Kidney epithelial cell (primary cell): ENCODE data around the gene MYBPC1. TPM values are rescaled to one million over a fixed set of nuclear protein-coding genes. Genes with fewer than 3 reads are reported as not detected.

Experiments used
- DNase-seq: peaks from one replicate; pipeline ENCODE4 v3.0.0-alpha.2; 2010; ENCODE audit warnings: low read depth
- H3K27me3 ChIP-seq: 2 replicates; pipeline ENCODE4 v1.6.0; 2011; ENCODE audit warnings: low read length; ENCODE audit not compliant: control insufficient read depth, insufficient read depth
- H3K36me3 ChIP-seq: 2 replicates; pipeline ENCODE4 v1.5.1; 2011; ENCODE audit warnings: low read length; ENCODE audit not compliant: control insufficient read depth, insufficient read depth
- H3K4me3 ChIP-seq: 2 replicates; pipeline ENCODE4 v1.5.1; 2011; ENCODE audit warnings: low read depth, mild to moderate bottlenecking, control low read depth, low read length
- CTCF ChIP-seq: IDR thresholded peaks from 2 replicates; pipeline ENCODE4 v1.5.1; 2011; ENCODE audit warnings: mild to moderate bottlenecking, moderate library complexity, low read length, control low read depth, inconsistent platforms; ENCODE audit not compliant: insufficient read depth, poor library complexity, severe bottlenecking
- total RNA-seq: library from RNA; depleted of rRNA; stranded (reverse); fragments of >200 nt; gene quantifications from 2 replicates; pipeline ENCODE4 v1.2.3, GENCODE V29; 2015

Gene MYBPC1
- total RNA-seq, 1 donor from 2014 or later: not detected

GRCh38 chr12:101599771-101600484, 5.2 kb downstream of the MYBPC1 start:
- no peak for DNase-seq
- TF ChIP-seq CTCF: no peak
- Histone ChIP-seq H3K4me3 (no peak overlapping the region), H3K36me3 (no peaks in the 10 kb centered on the region), H3K27me3 (no peaks in the 10 kb centered on the region)

GRCh38 chr12:101604132-101604531, 9.4 kb downstream of the MYBPC1 start:
- H3K4me3 ChIP-seq: no peak overlapping the region
- no peak for TF ChIP-seq CTCF
- H3K27me3 ChIP-seq: no peaks in the 10 kb centered on the region
- H3K36me3 ChIP-seq: no peaks in the 10 kb centered on the region
- DNase-seq: no peak

GRCh38 chr12:101607894-101608293, 13.1 kb downstream of the MYBPC1 start:
- TF ChIP-seq CTCF: no peak
- Histone ChIP-seq H3K36me3 (no peaks in the 10 kb centered on the region), H3K27me3 (no peaks in the 10 kb centered on the region), H3K4me3 (no peak overlapping the region)
- DNase-seq: no peak

- no peak overlapping the region for H3K4me3 ChIP-seq
- no peaks in the 10 kb centered on the region for H3K27me3 ChIP-seq
- no peak for TF ChIP-seq CTCF
- no peak for DNase-seq
- no peaks in the 10 kb centered on the region for H3K36me3 ChIP-seq
Observed at GRCh38 chr12:101608301-101609133, 13.7 kb downstream of the MYBPC1 start.

GRCh38 chr12:101609198-101609597, 14.4 kb downstream of the MYBPC1 start:
- no peaks in the 10 kb centered on the region for H3K36me3 ChIP-seq
- no peak for TF ChIP-seq CTCF
- no peaks in the 10 kb centered on the region for H3K27me3 ChIP-seq
- no peak overlapping the region for H3K4me3 ChIP-seq
- DNase-seq: no peak
